Measurements from ENCODE around the gene CPM.

DNA sequence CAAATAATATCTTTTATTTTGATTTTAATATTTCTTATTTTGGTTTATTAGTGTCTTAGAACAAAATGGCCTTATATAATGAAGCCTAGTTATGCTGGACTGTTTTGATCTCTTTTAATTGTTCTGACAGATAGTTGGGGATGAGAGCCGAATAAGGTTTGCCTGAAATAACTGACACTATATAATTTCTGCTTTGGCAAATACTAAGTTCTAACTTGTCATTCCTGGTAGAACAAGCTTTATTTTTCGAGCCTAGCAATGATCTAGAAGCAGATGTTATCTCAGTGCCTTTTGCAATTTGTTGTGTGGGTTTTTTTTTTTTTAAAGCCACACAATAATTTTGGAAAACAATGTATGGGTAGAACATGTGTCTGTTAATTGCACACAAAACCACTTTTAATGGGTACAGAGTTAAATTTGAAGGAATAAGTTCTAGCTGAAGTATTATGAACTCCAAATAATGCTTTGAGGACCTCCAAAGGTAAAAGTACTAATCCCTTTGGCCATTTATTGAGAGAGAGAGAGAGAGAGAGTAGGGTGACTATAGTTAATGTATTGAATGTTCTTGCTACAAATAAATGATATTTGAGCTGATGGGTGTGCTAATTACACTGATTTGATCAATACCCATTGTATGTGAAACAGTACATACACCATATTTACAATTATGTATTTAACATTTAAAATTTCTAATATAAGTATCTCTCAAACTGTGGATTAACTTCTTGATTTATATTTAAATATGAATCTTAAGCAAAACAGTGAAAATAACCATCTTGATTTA, 90.0 kb downstream of the CPM start:
- no peak for TF ChIP-seq TAF1 (IDR thresholded peaks at IDR 0.05; ENCODE audit: borderline replicate concordance, insufficient read depth, low read length)
- TF ChIP-seq, protein P1, sequence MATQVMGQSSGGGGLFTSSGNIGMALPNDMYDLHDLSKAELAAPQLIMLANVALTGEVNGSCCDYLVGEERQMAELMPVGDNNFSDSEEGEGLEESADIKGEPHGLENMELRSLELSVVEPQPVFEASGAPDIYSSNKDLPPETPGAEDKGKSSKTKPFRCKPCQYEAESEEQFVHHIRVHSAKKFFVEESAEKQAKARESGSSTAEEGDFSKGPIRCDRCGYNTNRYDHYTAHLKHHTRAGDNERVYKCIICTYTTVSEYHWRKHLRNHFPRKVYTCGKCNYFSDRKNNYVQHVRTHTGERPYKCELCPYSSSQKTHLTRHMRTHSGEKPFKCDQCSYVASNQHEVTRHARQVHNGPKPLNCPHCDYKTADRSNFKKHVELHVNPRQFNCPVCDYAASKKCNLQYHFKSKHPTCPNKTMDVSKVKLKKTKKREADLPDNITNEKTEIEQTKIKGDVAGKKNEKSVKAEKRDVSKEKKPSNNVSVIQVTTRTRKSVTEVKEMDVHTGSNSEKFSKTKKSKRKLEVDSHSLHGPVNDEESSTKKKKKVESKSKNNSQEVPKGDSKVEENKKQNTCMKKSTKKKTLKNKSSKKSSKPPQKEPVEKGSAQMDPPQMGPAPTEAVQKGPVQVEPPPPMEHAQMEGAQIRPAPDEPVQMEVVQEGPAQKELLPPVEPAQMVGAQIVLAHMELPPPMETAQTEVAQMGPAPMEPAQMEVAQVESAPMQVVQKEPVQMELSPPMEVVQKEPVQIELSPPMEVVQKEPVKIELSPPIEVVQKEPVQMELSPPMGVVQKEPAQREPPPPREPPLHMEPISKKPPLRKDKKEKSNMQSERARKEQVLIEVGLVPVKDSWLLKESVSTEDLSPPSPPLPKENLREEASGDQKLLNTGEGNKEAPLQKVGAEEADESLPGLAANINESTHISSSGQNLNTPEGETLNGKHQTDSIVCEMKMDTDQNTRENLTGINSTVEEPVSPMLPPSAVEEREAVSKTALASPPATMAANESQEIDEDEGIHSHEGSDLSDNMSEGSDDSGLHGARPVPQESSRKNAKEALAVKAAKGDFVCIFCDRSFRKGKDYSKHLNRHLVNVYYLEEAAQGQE (IDR thresholded peaks at IDR 0.05; ENCODE audit: insufficient read depth in 1 of 2, low read depth in 2 of 2, low read length in 2 of 2): no peak
- no peak for TF ChIP-seq FOXP2 (optimal IDR thresholded peaks at IDR 0.05; ENCODE audit: borderline replicate concordance, extremely low read depth, extremely low read length, insufficient read depth)
- no peak for TF ChIP-seq SIN3A (IDR thresholded peaks at IDR 0.05; ENCODE audit: borderline replicate concordance, insufficient read depth, low read length)

Measured in PFSK-1 (cell line).